ENCODE measurements around the gene COG5. TPM values are rescaled to one million over a fixed set of nuclear protein-coding genes. Genes with fewer than 3 reads are reported as not detected.

COG5 gene
- total RNA-seq, 3 donors from 2014 or later = 35.2 to 61.2 (median 38.0) TPM

DNA sequence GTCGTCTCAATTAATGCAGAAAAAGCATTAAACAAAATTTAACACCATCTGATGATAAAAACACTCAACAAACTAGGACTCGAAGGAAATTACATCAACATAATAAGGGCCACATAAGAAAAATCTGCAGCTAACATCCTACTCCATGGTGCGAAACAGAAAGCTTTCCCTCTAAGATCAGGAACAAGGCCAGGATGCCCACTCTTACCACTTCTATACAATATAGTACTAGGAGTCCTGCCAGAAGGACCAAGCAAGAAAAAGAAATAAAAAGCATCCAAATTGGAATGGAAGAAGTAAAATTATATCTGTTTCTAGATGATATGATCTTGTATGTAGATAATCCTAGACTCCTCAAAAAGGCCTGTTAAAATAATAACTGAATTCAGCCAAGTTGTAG is 237.7 kb downstream of the COG5 start:
- no peak overlapping the region for H3K27ac ChIP-seq
- no peak overlapping the region for H3K4me3 ChIP-seq
- TF ChIP-seq POLR2AphosphoS5 (IDR thresholded peaks at IDR 0.05) (no peak), POLR2A (IDR thresholded peaks at IDR 0.05) (no peak)
- TF ChIP-seq, protein P1, sequence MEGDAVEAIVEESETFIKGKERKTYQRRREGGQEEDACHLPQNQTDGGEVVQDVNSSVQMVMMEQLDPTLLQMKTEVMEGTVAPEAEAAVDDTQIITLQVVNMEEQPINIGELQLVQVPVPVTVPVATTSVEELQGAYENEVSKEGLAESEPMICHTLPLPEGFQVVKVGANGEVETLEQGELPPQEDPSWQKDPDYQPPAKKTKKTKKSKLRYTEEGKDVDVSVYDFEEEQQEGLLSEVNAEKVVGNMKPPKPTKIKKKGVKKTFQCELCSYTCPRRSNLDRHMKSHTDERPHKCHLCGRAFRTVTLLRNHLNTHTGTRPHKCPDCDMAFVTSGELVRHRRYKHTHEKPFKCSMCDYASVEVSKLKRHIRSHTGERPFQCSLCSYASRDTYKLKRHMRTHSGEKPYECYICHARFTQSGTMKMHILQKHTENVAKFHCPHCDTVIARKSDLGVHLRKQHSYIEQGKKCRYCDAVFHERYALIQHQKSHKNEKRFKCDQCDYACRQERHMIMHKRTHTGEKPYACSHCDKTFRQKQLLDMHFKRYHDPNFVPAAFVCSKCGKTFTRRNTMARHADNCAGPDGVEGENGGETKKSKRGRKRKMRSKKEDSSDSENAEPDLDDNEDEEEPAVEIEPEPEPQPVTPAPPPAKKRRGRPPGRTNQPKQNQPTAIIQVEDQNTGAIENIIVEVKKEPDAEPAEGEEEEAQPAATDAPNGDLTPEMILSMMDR (IDR thresholded peaks at IDR 0.05) = no peak
- intact Hi-C loops (cut with DNase I; ENCODE audit: low total_unique reads) = no loop called here
- no peaks in the 10 kb centered on the region for H3K36me3 ChIP-seq
- DNase-seq (ENCODE audit: low spot score in 2 of 2) = no peak
- H3K4me1 ChIP-seq = no peaks in the 10 kb centered on the region
- H3K27me3 ChIP-seq = no peaks in the 10 kb centered on the region
- no peaks in the 10 kb centered on the region for H3K9me3 ChIP-seq

DNA sequence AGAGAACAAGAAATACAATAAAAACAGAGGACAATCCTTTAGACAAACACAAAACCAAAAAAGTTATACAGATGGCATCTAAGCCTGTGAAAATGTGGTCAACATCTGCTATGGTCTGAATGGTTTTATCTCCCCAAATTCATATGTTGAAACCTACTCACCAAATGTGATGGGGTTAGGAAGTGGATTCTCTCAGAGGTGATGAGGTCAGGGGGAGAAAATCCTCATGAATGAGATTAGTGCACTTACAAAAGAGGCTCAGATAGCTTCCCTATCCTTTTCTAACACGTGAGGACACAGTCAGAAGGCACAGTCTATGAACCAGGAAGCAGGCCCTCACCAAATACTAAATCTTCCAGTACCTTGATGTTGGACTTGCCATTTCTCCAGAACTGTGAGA is 241.7 kb downstream of the COG5 start:
- Histone ChIP-seq H3K27me3 (no peaks in the 10 kb centered on the region), H3K36me3 (no peaks in the 10 kb centered on the region), H3K4me1 (no peaks in the 10 kb centered on the region), H3K27ac (no peak overlapping the region), H3K4me3 (no peak overlapping the region), H3K9me3 (no peaks in the 10 kb centered on the region)
- TF ChIP-seq, protein P1 (IDR thresholded peaks at IDR 0.05) = no peak
- no peak for TF ChIP-seq POLR2A (IDR thresholded peaks at IDR 0.05)
- no peak for TF ChIP-seq POLR2AphosphoS5 (IDR thresholded peaks at IDR 0.05)
- intact Hi-C loops (cut with DNase I; ENCODE audit: low total_unique reads) = no loop called here
- no peak for DNase-seq (ENCODE audit: low spot score in 2 of 2)

DNA sequence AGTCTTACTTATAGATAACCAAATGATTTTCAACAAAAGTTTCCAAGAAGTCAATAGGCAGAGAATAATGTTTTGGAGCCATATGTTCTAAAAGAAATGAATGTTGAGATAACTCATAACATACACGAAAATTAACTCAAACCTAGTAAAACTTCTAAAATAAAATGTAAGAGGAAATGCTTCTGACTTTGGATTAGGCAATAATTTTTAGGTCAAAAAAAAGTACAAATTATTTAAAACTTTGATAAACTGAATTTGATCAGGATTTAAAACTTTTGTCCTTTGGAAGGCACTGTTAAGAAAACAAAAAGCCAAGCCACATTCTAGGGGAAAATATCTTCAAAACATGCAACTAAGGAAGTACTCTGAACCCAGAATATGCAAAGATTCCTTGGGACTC is 242.1 kb downstream of the COG5 start:
- H3K4me3 ChIP-seq = no peak overlapping the region
- H3K27ac ChIP-seq = no peak overlapping the region
- intact Hi-C loops (cut with DNase I; ENCODE audit: low total_unique reads) = no loop called here
- DNase-seq (ENCODE audit: low spot score in 2 of 2) = no peak
- H3K36me3 ChIP-seq = no peaks in the 10 kb centered on the region
- H3K9me3 ChIP-seq = no peaks in the 10 kb centered on the region
- no peaks in the 10 kb centered on the region for H3K27me3 ChIP-seq
- no peaks in the 10 kb centered on the region for H3K4me1 ChIP-seq
- TF ChIP-seq POLR2AphosphoS5 (IDR thresholded peaks at IDR 0.05) (no peak), POLR2A (IDR thresholded peaks at IDR 0.05) (no peak)

DNA sequence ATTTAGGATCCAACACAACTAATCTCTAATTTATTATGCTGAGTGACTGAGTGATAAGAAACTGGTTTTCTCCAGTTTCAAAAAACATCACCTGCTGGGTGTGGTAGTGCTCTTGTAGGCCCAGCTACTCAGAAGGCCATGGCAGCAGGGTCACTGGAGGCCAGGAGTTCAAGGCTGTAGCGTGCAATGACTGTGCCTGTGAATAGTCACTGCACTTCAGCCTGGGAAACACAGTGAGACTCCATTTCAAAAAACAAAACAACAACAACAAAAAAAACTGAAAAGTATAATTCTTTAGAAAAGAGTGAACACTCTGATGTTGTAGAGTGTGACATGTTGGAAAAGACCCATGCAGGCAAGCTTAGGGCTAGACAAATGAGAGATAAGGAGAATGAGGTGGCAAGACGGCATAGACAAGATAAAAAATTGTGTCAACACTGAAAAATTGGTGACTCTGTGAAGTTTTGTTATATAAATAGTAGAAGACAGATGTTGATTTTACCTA is 243.9 kb downstream of the COG5 start:
- Histone ChIP-seq H3K4me1 (no peaks in the 10 kb centered on the region), H3K36me3 (no peaks in the 10 kb centered on the region), H3K4me3 (no peak overlapping the region), H3K27me3 (no peaks in the 10 kb centered on the region), H3K27ac (no peak overlapping the region), H3K9me3 (no peaks in the 10 kb centered on the region)
- no peak for TF ChIP-seq POLR2AphosphoS5 (IDR thresholded peaks at IDR 0.05)
- TF ChIP-seq POLR2A (IDR thresholded peaks at IDR 0.05) = no peak
- TF ChIP-seq, protein P1 (IDR thresholded peaks at IDR 0.05) = no peak
- DNase-seq (ENCODE audit: low spot score in 2 of 2) = no peak
- intact Hi-C loops (cut with DNase I; ENCODE audit: low total_unique reads) = no loop called here

DNA sequence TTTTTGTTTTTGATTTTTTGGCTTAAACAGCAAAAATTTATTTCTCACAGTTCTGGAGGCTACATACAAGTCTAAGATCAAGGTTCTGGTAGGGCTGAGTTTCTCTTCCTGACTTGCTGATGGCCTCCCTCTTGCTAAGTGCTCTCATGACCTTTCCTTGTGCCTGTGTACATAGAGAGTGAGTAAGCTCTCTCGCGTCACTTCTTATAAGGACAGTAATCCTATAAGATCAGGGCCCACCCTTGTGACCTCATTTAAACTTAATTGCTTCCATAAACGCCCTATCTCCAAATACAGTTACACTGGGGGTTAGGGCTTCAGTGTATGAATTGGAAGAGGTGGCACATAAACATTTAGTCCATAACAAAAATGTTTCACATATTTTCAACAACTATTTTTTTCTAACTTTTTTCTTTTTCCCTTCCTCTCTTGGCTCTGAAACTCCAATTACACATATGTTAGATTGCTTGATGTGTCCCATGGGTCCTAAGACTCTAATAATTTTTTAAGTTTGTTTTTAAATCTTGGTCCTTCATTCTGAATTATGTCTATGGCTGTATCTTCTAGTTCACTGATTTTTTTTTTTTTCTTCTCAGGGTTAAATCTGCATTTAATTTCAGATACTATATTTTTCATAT is 245.1 kb downstream of the COG5 start:
- no peaks in the 10 kb centered on the region for H3K27me3 ChIP-seq
- no peaks in the 10 kb centered on the region for H3K9me3 ChIP-seq
- H3K36me3 ChIP-seq = no peaks in the 10 kb centered on the region
- DNase-seq (ENCODE audit: low spot score in 2 of 2) = no peak
- intact Hi-C loops (cut with DNase I; ENCODE audit: low total_unique reads) = no loop called here
- no peak overlapping the region for H3K27ac ChIP-seq
- TF ChIP-seq POLR2AphosphoS5 (IDR thresholded peaks at IDR 0.05) (no peak), POLR2A (IDR thresholded peaks at IDR 0.05) (no peak)
- TF ChIP-seq, protein P1 (IDR thresholded peaks at IDR 0.05) = no peak
- no peak overlapping the region for H3K4me3 ChIP-seq
- H3K4me1 ChIP-seq = no peaks in the 10 kb centered on the region

All from breast epithelium (tissue), 4 donors.